ENCODE results near the gene MAN2C1.

GRCh38 chr15:75367406-75367912, 948 bp downstream of the MAN2C1 start:
- TF ChIP-seq, protein P1, sequence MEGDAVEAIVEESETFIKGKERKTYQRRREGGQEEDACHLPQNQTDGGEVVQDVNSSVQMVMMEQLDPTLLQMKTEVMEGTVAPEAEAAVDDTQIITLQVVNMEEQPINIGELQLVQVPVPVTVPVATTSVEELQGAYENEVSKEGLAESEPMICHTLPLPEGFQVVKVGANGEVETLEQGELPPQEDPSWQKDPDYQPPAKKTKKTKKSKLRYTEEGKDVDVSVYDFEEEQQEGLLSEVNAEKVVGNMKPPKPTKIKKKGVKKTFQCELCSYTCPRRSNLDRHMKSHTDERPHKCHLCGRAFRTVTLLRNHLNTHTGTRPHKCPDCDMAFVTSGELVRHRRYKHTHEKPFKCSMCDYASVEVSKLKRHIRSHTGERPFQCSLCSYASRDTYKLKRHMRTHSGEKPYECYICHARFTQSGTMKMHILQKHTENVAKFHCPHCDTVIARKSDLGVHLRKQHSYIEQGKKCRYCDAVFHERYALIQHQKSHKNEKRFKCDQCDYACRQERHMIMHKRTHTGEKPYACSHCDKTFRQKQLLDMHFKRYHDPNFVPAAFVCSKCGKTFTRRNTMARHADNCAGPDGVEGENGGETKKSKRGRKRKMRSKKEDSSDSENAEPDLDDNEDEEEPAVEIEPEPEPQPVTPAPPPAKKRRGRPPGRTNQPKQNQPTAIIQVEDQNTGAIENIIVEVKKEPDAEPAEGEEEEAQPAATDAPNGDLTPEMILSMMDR (IDR thresholded peaks at IDR 0.05), result no peak
- TF ChIP-seq EP300 (IDR thresholded peaks at IDR 0.05), result no peak
